SK-N-SH (cell line): ENCODE results near the gene SMIM7.
A peak's percentile ranks its signal among the peaks of the same experiment; 100 is the strongest.

Source experiments
- CHD2 ChIP-seq: fragments of 150-350 bp; IDR thresholded peaks from 2 replicates; pipeline ENCODE4 v1.6.1; 2018; ENCODE audit warnings: low read length; ENCODE audit not compliant: partially characterized antibody
- EP300 ChIP-seq, 2 experiments: IDR thresholded peaks; 2 replicates each; pipeline versions ENCODE4 v1.4.0 to v1.6.1; 2012; ENCODE audit warnings: borderline replicate concordance in 1 of 2, low read depth in 1 of 2, low read length in 1 of 2
- EZH2phosphoT487 ChIP-seq: fragments of 200-600 bp; sonication (generic); IDR thresholded peaks from 2 replicates; pipeline ENCODE4 v1.6.1; 2017; ENCODE audit warnings: low read depth, mixed run types, mild to moderate bottlenecking, antibody characterized with exemption, moderate library complexity, borderline replicate concordance
- FOSL2 ChIP-seq: IDR thresholded peaks from 2 replicates; pipeline ENCODE4 v1.4.0; 2012; ENCODE audit warnings: low read depth, mild to moderate bottlenecking, moderate library complexity, borderline replicate concordance
- NFIC ChIP-seq: IDR thresholded peaks from 2 replicates; pipeline ENCODE4 v1.4.0; 2012; ENCODE audit warnings: borderline replicate concordance
- POLR2AphosphoS5 ChIP-seq: IDR thresholded peaks from 2 replicates; pipeline ENCODE4 v1.6.1; 2012; ENCODE audit warnings: low read depth, low read length
- RCOR1 ChIP-seq: fragments of 150-350 bp; IDR thresholded peaks from 2 replicates; pipeline ENCODE4 v1.6.1; 2017; ENCODE audit warnings: antibody characterized with exemption, low read length
- TAF1 ChIP-seq: IDR thresholded peaks from 2 replicates; pipeline ENCODE4 v1.6.1; 2012; ENCODE audit warnings: low read depth, mild to moderate bottlenecking, low read length, moderate library complexity, borderline replicate concordance
- TCF12 ChIP-seq: IDR thresholded peaks from 2 replicates; pipeline ENCODE4 v1.4.0; 2012
- YY1 ChIP-seq: IDR thresholded peaks from 2 replicates; pipeline ENCODE4 v1.4.0; 2012; ENCODE audit warnings: low read depth, mild to moderate bottlenecking
- TF ChIP-seq, protein P1 (sequence below): fragments of 200-600 bp; sonication (generic); IDR thresholded peaks from 2 replicates; pipeline ENCODE4 v1.6.1; 2017; ENCODE audit warnings: antibody characterized with exemption, mild to moderate bottlenecking, moderate library complexity
- TF ChIP-seq, protein P2 (sequence below): IDR thresholded peaks from 2 replicates; pipeline ENCODE4; 2012
- TF ChIP-seq, protein P3 (sequence below): fragments of 150-350 bp; IDR thresholded peaks from 2 replicates; pipeline ENCODE4 v1.6.1; 2017; ENCODE audit warnings: antibody characterized with exemption, low read length, low read depth, borderline replicate concordance

DNA sequence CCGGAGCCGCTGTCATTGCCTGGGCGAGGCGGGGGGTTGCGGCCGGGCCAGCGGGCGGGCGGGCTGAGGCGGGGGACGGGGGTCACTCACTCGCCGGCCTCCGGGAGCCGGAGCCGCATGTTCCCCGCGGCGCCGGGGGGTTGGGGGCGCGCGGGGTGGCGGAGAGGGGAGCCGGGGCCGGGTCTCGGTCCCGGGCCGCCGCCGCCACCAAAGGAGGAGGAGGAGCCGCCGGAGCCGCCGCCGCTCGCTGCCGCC is 32.1 kb downstream of the SMIM7 start:
- TF ChIP-seq, protein P1, sequence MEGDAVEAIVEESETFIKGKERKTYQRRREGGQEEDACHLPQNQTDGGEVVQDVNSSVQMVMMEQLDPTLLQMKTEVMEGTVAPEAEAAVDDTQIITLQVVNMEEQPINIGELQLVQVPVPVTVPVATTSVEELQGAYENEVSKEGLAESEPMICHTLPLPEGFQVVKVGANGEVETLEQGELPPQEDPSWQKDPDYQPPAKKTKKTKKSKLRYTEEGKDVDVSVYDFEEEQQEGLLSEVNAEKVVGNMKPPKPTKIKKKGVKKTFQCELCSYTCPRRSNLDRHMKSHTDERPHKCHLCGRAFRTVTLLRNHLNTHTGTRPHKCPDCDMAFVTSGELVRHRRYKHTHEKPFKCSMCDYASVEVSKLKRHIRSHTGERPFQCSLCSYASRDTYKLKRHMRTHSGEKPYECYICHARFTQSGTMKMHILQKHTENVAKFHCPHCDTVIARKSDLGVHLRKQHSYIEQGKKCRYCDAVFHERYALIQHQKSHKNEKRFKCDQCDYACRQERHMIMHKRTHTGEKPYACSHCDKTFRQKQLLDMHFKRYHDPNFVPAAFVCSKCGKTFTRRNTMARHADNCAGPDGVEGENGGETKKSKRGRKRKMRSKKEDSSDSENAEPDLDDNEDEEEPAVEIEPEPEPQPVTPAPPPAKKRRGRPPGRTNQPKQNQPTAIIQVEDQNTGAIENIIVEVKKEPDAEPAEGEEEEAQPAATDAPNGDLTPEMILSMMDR, result no peak
- no peak for TF ChIP-seq YY1
- TF ChIP-seq, protein P2, sequence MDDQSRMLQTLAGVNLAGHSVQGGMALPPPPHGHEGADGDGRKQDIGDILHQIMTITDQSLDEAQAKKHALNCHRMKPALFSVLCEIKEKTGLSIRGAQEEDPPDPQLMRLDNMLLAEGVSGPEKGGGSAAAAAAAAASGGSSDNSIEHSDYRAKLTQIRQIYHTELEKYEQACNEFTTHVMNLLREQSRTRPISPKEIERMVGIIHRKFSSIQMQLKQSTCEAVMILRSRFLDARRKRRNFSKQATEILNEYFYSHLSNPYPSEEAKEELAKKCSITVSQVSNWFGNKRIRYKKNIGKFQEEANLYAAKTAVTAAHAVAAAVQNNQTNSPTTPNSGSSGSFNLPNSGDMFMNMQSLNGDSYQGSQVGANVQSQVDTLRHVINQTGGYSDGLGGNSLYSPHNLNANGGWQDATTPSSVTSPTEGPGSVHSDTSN, result no peak
- no peak for TF ChIP-seq TAF1
- no peak for TF ChIP-seq EZH2phosphoT487
- no peak for TF ChIP-seq POLR2AphosphoS5
- TF ChIP-seq CHD2, result no peak
- TF ChIP-seq EP300 (IDR thresholded peaks at IDR 0.05; ENCODE audit: borderline replicate concordance in 1 of 2, low read depth in 1 of 2, low read length in 1 of 2), result 0 out of 4 replicates have a peak, but pooled peaks of 1 of the 2 experiments have one; percentile 0
- TF ChIP-seq TCF12, result no peak
- TF ChIP-seq NFIC, result no peak
- no peak for TF ChIP-seq FOSL2
- TF ChIP-seq RCOR1, result no peak
- TF ChIP-seq, protein P3, sequence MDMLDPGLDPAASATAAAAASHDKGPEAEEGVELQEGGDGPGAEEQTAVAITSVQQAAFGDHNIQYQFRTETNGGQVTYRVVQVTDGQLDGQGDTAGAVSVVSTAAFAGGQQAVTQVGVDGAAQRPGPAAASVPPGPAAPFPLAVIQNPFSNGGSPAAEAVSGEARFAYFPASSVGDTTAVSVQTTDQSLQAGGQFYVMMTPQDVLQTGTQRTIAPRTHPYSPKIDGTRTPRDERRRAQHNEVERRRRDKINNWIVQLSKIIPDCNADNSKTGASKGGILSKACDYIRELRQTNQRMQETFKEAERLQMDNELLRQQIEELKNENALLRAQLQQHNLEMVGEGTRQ, result no peak
